Measurements from ENCODE around the gene DIABLO.
"Not testable (repeated sequence)": the region's sequence is repeated elsewhere in the genome, so short reads cannot be mapped to it uniquely, and the experiment has no call there.

DIABLO gene

DNA sequence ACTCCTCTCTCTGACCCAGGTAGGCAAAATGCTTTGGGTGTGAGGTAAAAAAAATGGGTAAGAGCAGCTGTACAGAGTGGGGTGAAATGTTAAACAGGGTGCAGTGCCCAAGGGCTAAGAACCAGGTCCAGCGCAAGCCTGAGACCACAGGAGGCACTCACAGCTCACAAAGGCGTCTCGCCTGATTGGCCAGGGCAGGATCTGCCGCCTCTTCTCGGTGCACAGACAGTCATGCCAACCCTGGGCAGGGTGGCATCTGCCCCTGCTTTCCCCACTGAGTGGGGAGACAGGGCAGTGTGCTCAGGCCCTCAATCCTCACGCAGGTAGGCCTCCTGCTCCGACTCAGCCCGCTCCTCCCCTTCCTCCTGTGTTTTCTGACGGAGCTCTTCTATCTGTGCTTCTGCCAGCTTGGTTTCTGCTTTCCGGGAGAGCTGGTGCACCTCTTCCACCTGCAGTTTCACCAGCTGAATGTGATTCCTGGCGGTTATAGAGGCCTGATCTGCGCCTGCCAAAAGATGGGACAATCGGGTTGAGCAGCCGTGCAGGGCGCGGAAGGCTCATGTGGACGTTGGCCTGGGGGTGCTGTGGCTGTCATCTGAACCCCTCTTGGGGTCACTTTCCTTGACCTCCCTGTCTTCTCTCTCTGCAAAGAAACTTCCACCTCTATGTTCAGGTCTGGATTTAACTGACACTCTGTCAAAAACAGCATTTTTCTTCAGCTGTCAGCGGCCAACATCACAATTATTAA is 17.6 kb downstream of the DIABLO start:
- DNase-seq: no peak

DNA sequence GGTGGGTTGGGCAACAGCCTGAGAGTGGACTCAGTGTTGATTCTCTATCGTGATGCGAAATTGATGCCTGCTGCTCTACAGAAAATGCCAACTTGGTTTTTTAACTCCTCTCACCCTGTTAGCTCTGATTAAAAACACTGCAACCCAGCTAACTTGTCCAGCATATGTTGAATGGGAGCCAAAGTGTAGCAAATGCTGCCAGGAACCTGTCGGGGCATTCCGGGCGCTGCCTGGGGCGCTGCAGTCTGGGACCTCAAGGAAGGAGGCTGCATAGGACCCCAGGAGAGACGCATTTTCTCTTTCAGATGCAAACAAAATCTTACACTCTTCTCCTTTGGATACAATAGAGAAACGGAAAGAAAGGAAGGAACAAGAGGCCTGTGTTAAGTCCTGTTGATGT is 18.5 kb downstream of the DIABLO start:
- DNase-seq: no peak

DNA sequence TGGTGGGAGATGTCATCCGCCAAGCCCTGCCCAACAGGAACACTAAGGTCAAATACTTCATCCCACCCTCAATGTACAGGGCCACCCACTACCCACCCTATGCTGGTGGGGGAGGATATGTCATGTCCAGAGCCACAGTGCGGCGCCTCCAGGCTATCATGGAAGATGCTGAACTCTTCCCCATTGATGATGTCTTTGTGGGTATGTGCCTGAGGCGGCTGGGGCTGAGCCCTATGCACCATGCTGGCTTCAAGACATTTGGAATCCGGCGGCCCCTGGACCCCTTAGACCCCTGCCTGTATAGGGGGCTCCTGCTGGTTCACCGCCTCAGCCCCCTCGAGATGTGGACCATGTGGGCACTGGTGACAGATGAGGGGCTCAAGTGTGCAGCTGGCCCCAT is 18.9 kb downstream of the DIABLO start:
- no peak for DNase-seq

GRCh38 chr12:122206111-122206881 is 19.6 kb downstream of the DIABLO start:
- no peak for DNase-seq

DNA sequence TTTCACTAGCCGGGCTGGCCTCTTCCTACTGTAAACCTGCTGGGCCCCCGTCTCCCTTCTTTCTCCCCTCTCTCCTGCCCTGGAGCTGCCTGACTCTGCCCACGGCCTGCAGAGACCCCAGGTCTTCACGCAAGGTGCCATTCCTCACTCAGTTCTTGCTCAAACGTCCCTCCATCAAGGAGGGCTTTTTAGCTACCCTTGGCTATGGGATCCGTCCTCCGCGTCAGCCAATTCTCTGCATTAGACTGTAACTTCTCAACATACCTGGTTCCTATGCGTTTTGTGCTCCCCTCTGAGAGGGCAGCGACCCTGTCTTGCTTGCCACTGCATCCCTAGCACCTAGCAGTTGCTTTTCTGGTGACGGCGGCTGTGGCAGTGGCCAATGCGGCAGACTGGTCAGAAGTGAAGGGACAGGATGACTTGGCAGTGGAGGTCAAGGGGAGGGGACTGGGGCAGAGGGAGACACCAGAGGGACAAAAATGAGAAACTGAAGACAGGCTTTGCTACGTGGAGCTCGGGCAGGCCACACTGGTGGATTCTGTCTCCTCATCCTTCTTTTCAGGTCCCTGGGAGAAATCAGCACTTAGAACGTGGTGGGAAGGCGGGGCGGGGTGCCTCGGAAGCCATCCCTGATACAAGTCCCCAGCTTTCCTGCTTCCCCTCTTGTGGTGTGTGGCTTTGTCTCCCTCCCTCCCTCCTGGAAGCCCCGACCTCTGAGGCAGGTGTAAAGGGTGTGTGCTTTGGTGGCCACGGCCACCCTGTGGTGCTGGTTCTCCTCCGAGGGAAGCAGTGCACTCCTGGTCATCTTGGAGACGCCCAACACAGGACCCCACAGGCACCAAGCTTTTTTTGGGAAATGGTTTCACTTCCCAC is 20.6 kb downstream of the DIABLO start:
- no peak for DNase-seq

DNA sequence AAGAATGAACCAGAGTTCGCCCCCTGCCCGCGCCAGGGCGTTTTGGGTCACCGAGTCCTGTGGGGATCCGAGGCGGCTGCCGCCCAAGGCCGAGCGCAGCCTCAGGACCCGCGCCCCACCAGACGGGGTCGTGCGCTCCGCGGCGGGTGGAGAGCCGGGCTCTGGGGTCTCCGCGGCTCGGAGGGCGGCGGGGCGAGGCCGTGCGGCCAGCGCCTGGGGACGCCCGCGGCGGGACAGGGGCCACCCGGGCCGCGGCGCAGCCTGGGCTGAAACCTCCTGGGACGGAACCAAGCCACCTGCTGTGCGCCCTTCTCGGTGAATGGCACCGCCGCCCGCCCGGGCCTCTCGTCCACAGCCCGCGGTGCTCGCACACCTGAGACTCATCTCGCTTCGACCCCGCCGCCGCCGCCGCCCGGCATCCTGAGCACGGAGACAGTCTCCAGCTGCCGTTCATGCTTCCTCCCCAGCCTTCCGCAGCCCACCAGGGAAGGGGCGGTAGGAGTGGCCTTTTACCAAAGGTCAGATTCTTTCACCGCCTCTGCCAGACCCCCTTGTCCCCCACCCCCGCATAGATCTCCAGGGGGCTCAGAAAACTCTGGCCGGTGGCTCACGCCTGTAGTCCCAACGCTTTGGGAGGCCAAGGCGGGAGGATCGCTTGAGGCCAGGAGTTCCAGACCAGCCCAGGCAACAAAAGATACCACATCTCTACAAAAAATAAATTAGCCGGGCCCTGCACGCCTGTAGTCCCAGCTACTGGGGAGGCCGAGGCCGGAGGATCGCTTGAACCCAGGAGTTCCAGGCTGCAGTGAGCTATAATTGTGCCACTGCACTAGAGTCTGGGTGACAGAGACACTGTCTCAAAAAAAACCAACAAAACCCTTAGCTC is 21.4 kb downstream of the DIABLO start:
- no peak for DNase-seq

DNA sequence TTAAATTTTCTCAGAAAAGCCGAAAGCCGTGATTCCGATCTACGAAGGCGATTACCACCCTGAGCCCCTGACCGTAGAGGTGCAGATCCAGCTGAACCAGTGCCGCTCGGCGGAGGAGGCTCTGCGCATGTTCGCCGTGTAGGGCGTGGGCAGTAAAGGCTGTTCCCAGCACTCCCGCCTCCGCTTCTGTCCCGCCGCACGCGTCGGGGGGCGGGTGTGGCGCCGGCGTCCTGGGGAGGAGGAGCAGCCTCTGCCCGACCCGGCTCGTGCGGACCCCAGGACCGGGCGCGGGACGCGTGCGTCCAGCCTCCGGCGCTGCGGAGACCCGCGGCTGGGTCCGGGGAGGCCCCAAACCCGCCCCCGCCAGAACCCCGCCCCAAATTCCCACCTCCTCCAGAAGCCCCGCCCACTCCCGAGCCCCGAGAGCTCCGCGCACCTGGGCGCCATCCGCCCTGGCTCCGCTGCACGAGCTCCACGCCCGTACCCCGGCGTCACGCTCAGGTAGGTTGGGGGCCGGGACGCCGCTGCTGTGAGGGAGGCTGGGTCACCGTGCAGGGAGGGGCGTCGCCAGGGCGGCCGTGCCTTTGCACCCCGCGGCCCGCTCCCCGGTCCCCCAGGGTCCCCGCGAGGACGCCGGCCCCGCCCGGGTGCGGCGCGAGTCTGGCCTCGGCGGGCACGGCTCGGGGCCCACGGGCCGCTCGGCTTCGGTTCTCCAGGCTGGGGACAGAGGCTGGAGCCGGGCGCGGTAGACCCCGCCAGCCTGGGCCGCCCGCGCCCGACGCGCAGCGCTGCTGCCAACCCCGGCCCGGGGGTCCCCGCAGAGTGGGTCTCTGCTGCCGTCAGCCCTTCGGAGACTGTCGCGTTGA is 22.3 kb downstream of the DIABLO start, which contains the start of gene B3GNT4:
Gene B3GNT4 (plus strand): TSS at position 409 of the 866 bp plus-strand sequence. CDS start 910 bp downstream, outside the sequence.
- DNase-seq: peak; percentile 20 to 52

- DNase-seq: not testable (repeated sequence)
These were observed 23.0 kb downstream of the DIABLO start for GRCh38 chr12:122202811-122203210.

- DNase-seq: peak; percentile 54 to 88
These were observed 23.8 kb downstream of the DIABLO start for GRCh38 chr12:122202017-122202416.

DNA sequence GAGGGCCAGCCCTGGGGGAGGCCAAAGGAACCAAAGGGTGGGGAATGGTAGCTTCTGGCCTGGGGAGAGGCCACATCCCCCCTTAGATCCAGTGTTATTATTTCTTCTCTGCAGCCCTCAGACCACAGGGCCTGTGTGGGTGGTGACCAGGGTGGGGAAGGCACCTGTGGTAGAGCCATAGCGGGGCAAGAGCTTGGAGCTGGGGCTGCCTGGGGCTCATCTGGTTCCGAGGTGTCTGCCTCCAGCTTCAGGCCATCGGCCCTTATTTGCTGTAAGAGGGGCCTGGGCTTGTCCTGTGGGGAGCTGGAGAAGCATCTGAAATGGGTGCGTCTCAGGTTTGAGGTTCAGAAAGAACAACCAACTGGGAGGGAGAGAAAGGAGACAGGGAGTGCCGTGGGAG is 24.5 kb downstream of the DIABLO start:
- no peak for DNase-seq

- DNase-seq: no peak
These were observed 25.2 kb downstream of the DIABLO start for GRCh38 chr12:122200541-122201175.

GRCh38 chr12:122199484-122200355 is 26.1 kb downstream of the DIABLO start:
- no peak for DNase-seq

GRCh38 chr12:122197612-122197966 is 28.3 kb downstream of the DIABLO start:
- DNase-seq: no peak

GRCh38 chr12:122195405-122195804 is 30.4 kb downstream of the DIABLO start:
- DNase-seq: no peak

DNA sequence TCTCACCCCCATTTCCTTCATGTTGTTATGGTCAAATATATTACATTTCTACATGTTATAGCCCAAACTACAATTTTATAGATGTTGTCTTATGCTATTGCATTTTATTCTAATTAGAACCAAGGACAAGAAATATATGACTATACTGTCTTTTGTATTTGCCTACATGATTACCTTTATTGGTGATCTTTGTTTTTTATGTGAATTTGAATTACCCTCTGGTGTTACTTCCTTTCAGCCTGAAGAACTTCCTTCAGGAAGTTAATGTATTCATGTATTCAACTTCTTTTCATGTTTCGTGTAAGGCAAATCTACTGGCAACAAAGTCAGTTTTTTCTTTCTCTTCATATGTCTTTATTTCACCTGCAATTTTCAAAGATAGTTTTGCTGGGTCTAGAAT is 31.0 kb downstream of the DIABLO start:
- no peak for DNase-seq

DNA sequence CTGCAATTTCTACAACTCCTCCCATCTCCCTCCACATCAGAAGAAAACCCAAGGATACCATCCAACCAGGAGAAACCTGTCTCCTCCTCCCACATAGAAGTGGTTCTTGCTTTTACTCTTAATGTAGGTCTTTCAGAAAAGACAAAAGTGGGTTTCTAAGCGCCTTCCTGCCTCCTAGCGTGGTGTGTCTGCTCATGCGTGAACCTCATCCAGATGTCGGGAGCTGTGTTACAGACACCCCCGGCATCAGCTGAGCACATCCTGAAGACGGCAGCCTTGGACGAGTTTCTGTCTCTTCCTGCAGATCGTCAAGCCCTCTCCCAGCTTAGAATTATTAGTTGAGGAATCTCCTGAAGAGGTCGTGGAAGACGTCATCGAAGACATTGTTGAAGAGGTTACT is 33.4 kb downstream of the DIABLO start:
- no peak for DNase-seq

GRCh38 chr12:122190842-122191668 is 34.8 kb downstream of the DIABLO start:
- peak; percentile 24 to 63 for DNase-seq

GRCh38 chr12:122189626-122190475 is 36.0 kb downstream of the DIABLO start:
- DNase-seq: no peak

Data from NCI-H524 (cell line).